DMS 273 treated with DMSO at 0.1 percent for 48 hours (cell line): ENCODE data around the gene WSCD2.
"Not testable (repeated sequence)": the region's sequence is repeated elsewhere in the genome, so short reads cannot be mapped to it uniquely, and the experiment has no call there.

Experiments
- DNase-seq: peaks from one replicate; lab custom pipeline; 2025; lab: John Stamatoyannopoulos, UW

The WSCD2 gene

DNA sequence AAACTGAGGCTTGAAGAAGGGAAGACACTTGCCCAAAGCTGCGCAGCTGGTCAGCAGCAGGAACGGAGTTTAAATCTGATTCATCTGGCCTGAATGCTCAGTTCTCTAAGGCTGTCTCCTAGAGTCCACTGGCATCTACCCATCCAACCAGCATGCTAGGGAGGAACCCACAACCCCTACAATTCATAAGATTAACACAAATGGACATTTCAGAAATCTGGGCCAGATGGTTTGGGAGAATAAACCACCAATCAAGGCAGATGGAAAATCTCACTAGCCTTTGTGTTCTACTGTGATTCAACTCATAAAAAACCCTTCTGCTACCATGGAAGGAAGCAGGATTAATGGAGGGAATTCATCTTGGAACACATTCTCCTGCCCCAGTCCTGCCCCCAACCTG, 67.8 kb downstream of the WSCD2 start:
- no peak for DNase-seq

DNA sequence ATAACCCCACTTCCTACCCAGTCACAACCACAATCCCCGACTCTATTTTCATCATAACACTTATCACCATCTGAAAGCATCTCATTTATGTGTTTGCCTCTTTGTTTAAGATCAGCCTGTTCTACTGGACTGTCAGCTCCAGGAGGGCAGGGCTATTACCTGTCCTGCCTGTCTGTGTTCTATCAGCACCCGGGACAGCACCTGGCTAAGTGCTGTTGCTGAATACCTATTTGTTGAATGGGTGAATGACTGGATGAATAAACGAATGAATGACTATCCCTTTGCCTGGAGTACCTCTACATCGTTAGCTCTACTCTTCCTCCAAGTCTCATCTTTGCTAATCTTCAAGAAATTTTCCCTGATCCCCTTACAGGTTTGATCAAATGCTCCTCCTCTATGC, 69.0 kb downstream of the WSCD2 start:
- no peak for DNase-seq

DNA sequence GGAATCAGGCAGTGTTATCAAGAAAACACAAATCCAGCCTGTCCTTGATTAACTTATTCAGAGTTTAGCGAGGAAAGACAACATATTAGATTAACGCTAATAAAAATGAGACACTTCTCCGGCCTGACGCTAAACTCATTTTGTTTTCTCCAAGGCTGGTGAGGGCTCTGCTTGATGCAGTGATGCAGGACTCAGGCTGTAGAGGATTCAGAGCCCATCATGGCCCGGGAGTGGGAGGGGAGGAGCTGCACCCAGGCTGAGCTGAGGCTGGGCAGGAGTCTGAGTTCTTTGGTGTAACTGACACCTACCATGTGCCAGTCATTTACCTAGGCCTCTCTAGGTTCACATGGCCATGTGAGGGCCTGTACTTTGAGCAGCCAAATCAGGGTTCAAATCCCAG, 70.0 kb downstream of the WSCD2 start:
- no peak for DNase-seq

DNA sequence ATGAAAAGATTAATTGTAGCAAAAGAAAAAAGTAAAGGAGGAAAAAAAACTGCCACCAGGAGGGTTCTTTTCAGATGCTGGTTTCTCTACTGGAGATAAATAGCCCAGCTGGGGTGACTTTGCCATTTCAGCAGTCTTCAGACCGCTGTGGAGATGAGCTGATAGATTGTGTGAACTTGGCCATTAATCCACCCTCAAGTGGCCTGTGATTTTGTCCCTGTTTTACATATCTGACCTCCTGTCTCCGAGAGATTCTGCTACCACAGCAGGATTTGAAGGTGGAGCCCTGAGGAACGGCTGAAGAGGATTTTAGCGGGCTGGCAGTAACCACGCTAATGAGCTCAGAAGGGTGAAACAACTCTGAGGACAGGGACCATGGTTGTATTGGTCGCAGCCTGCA, 72.7 kb downstream of the WSCD2 start:
- DNase-seq = no peak

DNA sequence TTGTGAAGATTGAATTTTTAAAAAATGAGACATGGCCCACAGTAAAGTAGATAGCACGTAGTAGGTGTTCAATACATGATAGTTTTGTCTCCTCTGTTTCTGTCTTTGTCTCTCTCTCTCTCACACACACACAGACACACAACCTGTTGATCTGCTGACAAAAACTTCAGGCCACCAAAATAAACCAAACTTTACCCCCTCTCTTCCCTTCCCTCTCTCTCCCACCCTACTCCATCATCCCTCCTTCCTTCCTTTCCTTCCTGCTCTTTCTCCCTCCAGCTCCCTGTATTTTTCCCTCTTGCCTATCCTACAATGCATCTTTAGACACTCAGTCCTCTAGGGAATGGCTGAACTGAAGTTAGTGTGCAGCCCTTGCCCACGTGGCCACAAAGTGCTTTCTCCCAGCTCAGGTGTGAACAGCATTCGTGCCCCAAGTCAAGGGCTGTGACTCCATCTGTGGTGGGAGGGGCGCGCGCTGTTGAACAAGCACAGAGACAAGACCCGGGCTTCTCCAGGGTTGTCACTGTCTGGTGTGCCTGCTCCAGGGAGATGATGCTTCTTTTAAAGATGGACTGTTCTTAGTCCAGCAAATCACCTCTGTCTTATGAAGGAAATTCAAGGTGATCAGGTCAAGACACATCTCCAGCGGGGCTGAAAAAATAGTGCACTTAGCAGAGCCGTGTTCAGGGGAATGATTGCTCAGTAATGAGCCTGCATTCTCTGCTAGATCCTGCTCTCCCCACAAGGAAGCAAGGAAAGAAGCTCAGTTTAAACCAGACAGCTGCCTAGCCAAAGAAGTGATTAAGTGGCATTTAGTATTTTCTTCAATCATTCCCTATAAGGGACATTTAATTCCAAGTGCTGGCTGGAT, 75.3 kb downstream of the WSCD2 start:
- no peak for DNase-seq

DNA sequence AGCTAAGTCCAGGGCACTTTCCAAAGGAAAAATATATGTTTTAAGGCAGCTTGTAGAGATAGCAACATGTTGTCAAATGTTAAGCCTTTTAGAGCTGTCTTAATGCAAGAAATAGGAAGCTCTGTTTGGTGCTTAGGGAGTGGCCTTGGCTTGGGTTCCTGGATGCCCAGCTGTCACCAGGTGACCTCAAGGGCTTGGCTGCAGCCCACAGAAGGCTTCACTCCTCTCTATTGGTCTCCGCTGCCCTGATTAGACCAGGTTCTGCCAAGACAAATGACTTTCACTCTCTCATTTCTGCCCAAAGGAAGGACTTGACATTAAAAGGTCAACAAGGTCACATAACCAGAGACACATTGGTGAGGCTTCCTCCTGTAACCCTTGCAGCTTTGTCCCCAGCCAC, 76.8 kb downstream of the WSCD2 start:
- DNase-seq = no peak

DNA sequence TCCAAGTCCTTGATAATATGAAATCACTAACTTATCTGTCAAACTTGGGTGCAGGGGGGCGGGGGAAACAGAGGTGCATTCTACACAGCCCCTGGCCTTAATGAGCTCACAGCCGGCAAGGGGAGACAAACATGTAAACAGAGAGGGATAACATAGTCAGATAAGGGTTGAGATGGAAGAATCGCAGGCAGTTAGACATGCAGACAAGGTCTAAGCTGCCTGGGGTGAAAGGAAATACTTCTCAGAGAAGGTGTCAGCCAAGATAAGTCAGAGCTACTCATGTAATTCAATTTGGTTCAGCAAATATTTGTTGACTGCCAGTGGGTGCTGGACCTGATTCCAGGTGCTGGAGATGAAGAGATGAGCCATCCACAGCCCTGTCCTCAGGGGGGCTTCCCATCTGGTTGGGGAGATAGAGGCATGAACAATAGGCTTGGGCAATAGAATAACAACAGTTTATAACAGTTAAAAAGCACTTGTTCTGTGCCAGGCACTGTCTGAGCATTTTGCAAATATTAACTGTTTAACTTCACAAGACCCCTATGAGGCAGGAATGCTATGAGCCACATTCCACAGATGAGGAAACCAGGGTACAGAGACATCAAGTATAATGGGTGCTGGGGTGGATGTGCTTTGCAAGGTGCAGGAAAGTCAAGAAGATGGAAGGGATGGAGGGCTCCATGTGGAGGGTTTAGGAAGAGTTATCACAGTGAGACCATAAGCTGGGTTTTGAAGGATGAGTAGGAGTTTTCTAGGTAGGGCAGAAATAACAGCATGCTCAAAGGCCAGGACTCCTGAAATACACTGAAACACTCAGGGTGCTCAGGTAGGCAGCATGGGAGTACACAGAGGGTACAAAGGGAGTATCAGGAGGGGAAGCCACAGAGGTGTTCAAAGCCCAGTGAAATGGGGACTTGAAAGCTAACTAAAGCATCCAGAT, 79.0 kb downstream of the WSCD2 start:
- no peak for DNase-seq

DNA sequence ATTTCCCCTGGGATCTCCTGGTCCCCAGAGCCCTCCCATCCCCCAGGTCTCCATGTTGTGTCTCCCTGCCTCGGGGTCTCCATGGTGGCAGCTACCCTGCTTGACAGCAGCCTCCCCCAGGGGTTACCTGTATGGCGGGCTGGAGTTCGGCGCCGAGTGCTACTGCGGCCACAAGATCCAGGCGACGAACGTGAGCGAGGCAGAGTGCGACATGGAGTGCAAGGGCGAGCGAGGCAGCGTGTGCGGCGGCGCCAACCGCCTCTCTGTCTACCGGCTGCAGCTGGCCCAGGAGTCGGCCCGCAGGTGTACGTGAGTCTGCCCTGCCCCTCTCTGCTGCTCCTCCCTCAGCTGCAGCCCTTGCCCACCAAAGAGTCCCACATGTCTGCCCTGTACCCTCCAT, 80.9 kb downstream of the WSCD2 start:
- no peak for DNase-seq

DNA sequence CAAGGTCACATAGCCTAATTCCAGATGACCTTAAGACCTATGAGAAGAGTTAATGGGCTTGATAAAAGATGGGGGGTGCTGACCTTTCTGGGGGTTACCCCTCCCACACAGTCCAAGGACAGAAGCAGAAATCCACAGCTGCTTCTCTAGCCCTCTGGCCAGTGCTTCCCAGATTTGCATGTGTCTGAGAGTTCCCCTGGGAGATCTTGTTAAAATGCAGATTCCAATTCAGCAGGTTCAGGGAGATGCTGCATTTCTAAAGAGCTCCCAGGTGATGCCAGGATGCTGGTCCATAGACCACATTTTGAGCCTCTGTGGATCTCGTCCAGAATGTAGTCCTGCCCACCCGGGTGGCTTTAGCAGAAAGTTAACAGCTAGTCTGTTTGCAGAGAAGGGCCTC, 82.1 kb downstream of the WSCD2 start:
- no peak for DNase-seq

DNA sequence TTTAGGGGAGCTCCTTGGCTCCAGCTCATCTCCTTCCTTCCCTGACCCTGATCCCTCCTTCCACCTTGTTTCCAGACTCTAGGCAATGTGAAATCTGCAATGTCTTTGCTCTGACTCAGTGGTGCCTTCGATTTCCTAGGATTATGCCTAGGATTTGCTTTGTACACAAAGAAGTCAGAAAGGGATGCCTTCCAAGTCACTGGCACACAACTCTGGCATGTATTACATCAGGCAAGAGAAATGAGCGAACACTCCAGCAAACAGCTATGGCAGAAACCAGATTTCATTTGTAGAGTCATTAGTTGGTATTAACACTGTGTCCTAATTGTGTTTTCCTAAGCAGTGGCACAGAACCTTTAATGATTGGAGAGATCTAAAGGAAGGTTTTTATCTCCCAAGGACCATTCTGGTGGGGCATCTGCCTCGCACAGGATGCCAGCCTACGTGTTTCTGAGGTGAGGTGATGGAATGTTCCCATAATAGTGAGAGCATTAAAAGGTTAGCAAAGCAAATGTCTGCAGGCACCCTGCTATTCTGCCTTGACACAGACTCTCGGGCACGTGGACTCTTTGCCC, 84.9 kb downstream of the WSCD2 start:
- DNase-seq = no peak

DNA sequence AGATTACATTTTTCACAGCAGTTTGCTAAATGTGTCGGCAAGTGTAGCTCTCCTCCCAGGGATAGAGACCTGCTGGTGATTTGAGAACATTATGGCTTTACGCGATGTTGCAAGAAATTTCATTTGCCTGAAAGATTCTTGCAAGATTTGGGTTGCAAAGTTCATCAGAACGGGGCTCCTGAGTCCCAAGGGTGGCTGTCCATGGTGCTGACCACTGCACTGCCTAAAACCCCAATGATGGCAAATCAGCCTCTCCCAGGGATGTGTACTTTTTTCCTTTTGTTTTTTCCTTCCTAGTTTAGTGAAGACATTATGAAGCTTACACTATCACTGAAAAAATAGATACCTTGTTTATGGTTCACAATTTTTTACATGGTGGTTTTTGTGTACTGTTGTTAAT, 85.4 kb downstream of the WSCD2 start:
- no peak for DNase-seq

DNA sequence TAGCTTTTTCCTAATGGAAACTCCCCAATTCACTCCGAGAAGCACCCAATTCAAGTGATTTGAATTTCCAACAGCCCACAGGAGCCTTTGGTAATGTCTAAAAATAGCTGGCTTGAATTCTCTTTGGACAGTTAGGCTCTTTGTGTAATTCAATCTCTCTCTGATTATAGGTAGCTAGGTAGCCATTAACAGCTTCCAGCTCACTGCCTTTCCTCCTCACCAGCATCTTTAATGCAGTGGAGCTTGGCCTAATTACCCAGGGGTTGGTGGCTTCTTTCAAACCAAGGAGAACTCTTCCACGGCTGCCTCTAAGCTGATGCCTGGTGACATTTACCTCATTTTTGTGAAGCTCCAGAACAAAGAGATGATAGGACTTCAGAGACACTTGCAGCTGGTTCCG, 86.4 kb downstream of the WSCD2 start:
- DNase-seq = no peak

DNA sequence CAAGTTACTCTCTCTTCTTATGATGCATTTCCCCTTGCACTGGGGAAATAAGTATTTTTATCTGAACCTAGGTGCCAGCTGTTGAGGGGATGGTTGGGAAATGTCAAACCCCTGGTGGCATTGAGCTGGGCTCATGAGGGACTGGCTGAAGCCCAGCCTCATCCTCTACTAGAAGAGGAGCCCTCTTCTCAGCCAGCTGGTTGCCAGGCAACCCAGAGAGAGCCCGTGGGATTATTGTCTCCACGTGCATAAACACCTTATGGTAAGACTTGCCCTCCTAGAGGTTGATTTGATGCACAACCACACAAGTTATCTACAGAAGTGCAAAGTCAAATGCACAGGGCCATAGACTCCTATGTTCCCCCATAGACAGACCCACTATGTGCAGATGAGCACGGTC, 89.8 kb downstream of the WSCD2 start:
- DNase-seq = no peak

DNA sequence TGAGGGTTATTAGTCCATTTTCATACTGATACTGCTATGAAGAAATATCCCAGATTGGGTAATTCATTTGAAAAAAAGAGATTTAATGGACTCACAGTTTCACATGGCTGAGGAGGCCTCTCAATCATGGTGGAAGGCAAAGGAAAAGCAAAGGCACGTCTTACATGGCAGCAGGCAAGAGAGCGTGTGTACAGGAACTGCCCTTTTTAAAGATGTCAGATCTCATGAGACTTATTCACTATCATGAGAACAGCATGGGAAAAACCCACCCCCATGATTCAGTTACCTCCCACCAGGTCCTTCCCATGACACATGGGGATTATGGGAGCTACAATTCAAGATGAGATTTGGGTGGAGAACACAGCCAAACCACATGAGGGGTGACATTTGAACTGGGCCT, 96.0 kb downstream of the WSCD2 start:
- not testable (repeated sequence) for DNase-seq

DNA sequence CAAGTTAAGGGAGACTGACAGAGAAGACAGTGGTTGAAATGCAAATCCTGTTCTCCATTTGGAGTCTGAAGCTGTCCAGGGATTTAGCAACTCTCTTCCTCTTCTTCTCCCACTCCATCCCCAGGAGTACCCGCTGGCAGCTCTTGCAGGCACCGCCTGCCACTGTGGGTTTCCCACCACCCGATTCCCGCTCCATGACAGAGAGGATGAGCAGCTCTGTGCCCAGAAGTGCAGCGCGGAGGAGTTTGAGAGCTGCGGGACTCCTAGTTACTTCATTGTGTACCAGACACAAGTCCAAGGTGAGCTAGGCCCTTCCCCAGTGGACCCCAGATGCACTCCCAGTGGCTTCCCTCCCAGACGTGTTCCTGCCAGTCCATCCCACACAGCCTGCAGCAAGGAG, 97.8 kb downstream of the WSCD2 start:
- DNase-seq = no peak

DNA sequence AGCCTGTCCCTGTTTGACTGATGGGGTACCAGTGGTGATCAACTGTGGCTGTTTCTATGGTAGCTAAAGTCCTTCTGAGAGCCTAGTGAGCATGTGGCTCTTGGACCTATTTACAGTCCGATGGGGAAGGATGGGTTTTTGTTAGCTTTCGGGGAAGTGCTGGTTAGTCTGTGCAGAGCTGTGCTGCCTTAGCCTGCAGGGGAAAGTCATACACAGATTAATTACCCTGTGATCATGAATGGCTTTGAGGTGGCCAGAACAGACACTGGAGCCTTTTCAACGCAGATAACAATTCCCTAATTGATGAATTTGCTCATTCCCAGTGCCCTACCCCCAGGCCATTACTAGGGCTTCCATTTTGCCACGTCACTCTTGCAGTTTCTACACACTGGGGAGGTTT, 99.7 kb downstream of the WSCD2 start:
- no peak for DNase-seq

DNA sequence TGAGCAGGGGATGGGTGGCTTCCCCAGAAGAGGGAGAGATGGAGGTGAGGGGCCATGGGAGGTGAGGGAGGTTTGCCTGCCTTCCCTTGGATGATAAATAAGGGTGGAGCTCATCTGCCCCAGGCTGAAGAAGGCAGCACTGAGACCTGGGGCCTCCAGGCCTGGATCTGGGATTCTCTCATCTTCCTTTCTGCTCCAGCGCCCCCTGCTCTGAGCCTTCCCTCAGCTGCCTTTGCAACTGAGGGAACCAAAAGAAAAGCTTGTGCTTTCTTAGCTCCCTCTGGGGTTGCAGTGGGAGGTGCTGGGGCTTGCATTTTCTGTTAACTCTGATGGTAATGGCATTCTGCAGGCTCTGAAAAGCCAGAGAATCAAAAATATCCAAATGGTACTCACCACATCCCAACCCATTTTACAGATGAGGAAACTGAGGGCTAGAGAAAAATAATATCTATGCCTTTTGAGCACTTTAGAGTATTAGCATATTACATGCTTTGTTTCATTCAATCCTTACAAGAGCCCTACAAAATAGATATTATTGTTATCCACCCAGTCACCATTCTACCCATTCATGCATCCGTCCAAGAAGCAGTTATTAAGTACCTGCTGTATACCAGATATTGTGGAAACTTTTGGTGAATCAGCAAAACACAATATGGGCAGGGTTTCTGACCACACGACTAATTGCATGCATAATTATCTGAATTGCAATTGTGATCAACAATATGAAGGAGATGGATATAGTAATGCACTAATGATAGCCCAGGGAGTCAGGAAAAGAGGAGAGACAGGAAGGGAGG, 102.2 kb downstream of the WSCD2 start:
- DNase-seq = no peak

DNA sequence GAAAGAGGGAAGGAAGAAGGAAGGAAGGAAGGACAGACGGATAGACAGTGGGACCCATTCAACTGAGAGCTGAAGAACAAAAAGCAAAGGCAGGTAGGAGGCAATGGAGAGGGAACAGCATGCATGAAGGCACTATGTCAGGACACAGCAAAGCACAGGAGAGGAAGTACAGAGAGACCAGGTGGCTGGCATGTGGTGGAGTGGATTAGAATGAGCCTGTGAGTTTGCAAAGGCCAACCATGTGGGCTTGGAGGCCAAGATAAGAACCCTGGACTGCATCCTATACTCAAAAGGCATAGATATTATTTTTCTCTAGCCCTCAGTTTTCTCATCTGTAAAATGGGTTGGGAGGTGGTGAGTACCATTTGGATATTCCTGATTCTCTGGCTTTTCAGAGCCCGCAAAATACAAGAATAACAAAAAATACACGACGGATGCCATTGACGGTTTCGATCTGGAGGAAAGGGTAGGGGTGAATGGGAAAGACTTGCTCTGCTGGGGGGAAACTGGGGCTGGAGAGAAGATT, 102.9 kb downstream of the WSCD2 start:
- no peak for DNase-seq

DNA sequence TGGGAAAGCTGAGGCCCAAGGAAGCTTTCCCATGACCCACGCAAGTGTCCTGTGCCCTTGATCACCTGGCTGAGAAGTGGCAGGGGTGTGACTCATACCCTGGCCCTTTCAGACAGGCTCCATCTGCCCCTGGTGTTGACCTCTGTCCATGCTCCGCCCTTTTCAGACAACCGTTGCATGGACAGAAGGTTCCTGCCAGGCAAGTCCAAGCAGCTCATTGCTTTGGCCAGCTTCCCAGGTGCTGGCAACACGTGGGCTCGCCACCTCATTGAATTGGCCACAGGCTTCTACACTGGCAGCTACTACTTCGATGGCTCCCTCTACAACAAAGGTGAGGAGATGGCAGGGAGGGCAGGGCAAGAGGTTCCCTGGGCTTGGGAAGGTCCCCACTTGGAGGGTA, 103.5 kb downstream of the WSCD2 start:
- DNase-seq = no peak

DNA sequence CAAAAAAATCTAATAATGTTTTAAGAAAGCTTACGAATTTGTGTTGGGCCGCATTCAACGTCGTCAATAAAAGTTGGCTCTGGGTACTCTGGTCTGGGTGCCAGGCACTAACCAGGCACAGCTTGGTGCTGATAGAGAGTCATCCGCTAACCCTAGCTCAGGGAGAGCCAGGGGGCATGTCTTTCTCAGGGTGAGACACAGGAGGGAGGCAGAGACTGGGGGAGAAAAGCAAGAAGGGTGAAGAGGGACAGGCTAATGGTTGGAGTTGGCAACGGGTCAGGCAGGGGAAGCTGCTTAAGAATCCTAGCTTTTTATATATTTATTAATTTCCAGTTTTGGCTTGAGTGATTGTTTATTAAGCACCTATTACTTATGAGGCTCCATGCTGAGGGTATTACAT, 105.1 kb downstream of the WSCD2 start:
- no peak for DNase-seq

DNA sequence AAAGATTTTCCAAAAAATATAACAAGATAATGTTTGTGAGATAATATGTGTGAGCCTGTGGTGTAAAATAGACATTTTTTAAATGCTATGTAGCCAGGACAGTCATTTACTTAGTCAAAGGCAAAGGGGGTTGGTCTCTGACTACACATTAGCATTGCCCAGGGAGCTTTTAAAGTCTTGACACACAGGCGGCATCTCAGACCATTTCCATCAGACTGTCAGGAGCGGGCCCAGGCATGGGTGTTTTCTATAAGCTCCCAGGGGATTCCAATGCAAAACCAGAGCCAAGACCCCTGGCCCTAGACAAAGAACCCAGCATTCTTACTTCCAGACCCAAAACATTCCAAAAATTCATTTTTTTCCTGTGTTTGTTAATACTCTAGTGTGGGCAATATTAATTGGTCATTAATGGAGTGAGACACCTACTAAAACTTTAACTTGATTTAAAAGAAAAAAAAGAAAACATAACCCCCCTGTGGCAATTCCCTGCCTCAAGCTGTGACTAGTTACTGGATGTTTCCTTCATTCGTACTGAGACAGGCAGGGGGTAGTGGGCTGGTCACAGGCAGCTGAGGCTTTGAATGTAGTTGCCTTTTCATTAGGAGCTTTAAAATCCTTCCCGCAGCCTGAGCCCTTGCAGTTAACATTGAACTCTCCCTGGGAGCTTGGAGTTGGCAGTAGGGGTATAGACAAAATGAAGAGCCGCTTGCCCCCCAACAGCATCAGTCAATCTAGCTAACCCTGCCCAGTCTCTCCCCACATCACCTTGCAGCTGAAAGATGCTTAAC, 106.3 kb downstream of the WSCD2 start:
- no peak for DNase-seq
